Nephron (organoid): ENCODE measurements around the gene ASB8.
A peak's percentile ranks its signal among the peaks of the same experiment; 100 is the strongest.

Experiments
- H3K27ac Mint-ChIP-seq, 3 experiments: 2 replicates each; pipeline ENCODE4 v1.8.0; 2020; ENCODE audit warnings: mixed read lengths in 3 of 3, mild to moderate bottlenecking in 2 of 3, moderate library complexity in 1 of 3
- H3K27me3 Mint-ChIP-seq: 2 replicates; pipeline ENCODE4 v1.8.0; 2021; ENCODE audit warnings: low read depth, mild to moderate bottlenecking, moderate library complexity, mixed read lengths
- H3K36me3 Mint-ChIP-seq: 2 replicates; pipeline ENCODE4 v1.8.0; 2020; ENCODE audit warnings: low read depth, mixed read lengths
- H3K4me1 Mint-ChIP-seq: 2 replicates; pipeline ENCODE4 v1.8.0; 2020; ENCODE audit warnings: mixed read lengths
- H3K4me3 Mint-ChIP-seq, 3 experiments: 2 replicates each; pipeline ENCODE4 v1.8.0; 2020; ENCODE audit warnings: mild to moderate bottlenecking in 3 of 3, mixed read lengths in 3 of 3, moderate library complexity in 2 of 3
- H3K9me3 Mint-ChIP-seq: 2 replicates; pipeline ENCODE4 v1.8.0; 2020; ENCODE audit warnings: mixed read lengths
- CTCF ChIP-seq, 3 experiments: fragments of 200-600 bp; sonication (generic); IDR thresholded peaks; one replicate each; pipeline ENCODE4 v1.5.0; 2021; ENCODE audit warnings: antibody characterized with exemption in 3 of 3; ENCODE audit not compliant: unreplicated experiment in 3 of 3

The ASB8 gene

DNA sequence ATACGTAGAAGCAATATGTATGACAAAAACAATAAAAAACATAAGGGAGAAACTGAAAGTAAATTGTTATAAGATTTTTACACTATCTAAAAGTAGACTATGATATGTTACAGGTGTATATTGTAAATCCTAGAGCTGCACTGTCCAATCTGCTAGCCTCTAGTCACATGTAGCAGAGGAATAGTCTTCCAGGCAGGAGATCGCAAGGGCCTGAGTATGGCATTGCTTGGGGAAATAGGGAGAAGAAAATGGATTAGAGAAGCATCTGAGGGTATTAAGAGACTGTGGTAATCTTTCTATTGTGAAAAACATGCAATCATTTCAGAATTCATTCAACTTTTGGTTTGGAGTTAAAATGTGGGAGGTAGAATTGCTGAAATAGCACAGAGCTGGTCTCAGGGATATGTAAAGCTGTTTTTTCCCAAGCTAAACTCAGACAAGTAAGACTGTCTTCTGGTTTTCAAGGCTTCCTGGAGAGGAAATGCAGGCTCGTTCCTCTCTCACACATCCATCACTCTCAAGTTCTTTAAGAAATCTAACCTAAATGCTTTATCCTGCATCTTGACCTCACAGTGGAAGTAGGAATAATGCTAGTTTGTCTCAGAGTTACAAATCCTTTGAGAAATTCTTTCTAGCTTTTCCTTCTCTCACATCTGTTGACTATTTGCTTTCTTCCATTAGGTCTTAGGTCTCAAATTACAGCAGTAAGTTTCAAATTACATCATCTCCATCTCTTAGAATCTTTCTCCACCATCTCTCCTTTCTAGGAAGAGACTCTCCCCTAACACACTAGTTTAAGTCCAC is 18.5 kb upstream of the ASB8 start:
- Mint-ChIP-seq H3K4me3 (peak overlapping the region; percentile 0 to 28 (median 11)), H3K27ac (peak overlapping the region; percentile 90 to 97 (median 91)), H3K36me3 (no peaks in the 10 kb centered on the region), H3K27me3 (no peaks in the 10 kb centered on the region), H3K9me3 (no peaks in the 10 kb centered on the region), H3K4me1 (peaks cover 37% of the 10 kb centered on the region)
- no peak for TF ChIP-seq CTCF (IDR thresholded peaks at IDR 0.05; ENCODE audit: unreplicated experiment in 3 of 3)

DNA sequence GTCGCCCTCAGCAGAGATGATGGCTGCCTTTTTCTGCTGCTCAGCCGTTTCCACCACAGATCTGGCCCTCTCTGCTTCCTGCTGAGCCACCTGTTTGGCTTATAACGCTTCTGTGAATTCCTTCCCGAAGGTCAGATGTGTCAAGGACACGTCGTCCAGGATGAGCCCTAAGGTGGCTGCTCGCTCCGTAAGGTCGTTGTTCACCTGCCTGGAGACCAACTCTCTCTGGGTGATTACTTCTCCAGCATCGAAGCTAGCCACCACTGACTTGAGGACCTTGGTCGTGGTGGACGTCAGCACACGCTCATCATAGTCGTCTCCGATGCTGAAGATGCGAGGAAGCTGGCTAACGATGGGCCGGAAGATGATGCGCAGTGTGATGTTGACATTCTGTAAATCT is 11.7 kb upstream of the ASB8 start:
- Mint-ChIP-seq H3K9me3 (no peaks in the 10 kb centered on the region), H3K36me3 (no peaks in the 10 kb centered on the region), H3K4me1 (no peaks in the 10 kb centered on the region), H3K27ac (no peak overlapping the region), H3K4me3 (no peak overlapping the region), H3K27me3 (no peaks in the 10 kb centered on the region)
- no peak for TF ChIP-seq CTCF (IDR thresholded peaks at IDR 0.05; ENCODE audit: unreplicated experiment in 3 of 3)

GRCh38 chr12:48165089-48165981 is 8.0 kb upstream of the ASB8 start:
- Mint-ChIP-seq H3K4me3 (no peak overlapping the region), H3K36me3 (no peaks in the 10 kb centered on the region), H3K27ac (no peak overlapping the region), H3K9me3 (no peaks in the 10 kb centered on the region), H3K4me1 (no peaks in the 10 kb centered on the region), H3K27me3 (no peaks in the 10 kb centered on the region)
- TF ChIP-seq CTCF (IDR thresholded peaks at IDR 0.05; ENCODE audit: unreplicated experiment in 3 of 3), result peak; percentile 87 to 93 (median 93)

DNA sequence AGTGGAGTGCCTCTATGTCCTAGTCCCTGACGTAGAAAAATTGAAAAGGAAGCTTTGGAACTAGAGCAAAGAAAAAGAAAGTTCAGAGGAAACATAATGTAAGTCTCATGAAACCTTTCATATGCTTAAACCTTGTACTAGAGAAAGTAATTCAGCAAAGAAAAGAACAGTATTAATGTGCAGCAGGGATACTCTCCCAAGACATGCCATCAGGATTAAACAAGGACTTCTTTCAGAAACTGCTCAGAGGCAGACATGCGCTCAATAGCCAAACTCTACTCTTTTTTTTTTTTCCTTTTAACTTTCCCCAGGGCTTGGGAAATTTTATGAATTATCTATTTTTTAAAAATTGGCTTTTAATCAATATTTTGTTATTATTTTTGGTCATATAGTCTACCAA is 7.1 kb upstream of the ASB8 start:
- Mint-ChIP-seq H3K9me3 (no peaks in the 10 kb centered on the region), H3K4me3 (no peak overlapping the region), H3K27ac (no peak overlapping the region), H3K36me3 (no peaks in the 10 kb centered on the region), H3K27me3 (no peaks in the 10 kb centered on the region), H3K4me1 (no peaks in the 10 kb centered on the region)
- TF ChIP-seq CTCF (IDR thresholded peaks at IDR 0.05; ENCODE audit: unreplicated experiment in 3 of 3), result no peak

DNA sequence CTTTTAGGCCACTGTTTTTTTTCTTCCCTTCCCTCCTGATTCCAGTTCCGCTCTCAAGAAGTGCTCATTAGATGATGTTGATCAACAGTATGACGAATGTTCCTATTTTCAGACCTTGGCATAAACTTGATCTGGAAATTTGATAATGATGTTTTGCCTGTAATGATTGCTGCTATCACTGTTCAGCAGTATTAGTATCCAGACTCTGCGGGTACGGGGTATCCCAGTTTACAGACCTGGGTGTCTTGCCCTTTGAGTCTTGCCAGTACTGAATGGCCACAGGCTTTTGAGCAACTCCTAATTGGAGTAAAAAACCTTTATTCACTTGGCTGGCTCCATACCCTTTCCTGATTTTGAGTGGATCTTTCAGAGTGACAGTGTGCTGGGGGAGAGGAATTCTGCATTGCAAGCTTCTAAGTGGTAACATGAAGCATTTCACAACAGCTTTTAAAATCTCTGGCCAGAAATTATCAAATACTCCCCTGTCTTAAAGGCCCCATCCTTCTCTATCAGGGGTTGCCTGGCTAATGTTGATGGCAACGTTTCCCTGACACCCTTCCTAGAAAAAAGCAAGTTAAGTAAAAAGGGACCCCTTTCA is 5.9 kb upstream of the ASB8 start:
- no peak overlapping the region for H3K27ac Mint-ChIP-seq
- no peaks in the 10 kb centered on the region for H3K36me3 Mint-ChIP-seq
- no peak overlapping the region for H3K4me3 Mint-ChIP-seq
- no peaks in the 10 kb centered on the region for H3K4me1 Mint-ChIP-seq
- no peak for TF ChIP-seq CTCF (IDR thresholded peaks at IDR 0.05; ENCODE audit: unreplicated experiment in 3 of 3)
- H3K27me3 Mint-ChIP-seq, result no peaks in the 10 kb centered on the region
- H3K9me3 Mint-ChIP-seq, result no peaks in the 10 kb centered on the region
